Left renal cortex interstitium (tissue), 4 donors: ENCODE measurements around the gene HLA-DQA1. TPM values are rescaled to one million over a fixed set of nuclear protein-coding genes. Genes with fewer than 3 reads are reported as not detected.
"Not testable (repeated sequence)": the region's sequence is repeated elsewhere in the genome, so short reads cannot be mapped to it uniquely, and the experiment has no call there.

Experiments used
- DNase-seq, 4 donors: peaks; one replicate each; pipeline ENCODE4 v3.0.0-alpha.2; 2013; ENCODE audit warnings: low read depth in 4 of 4, low spot score in 2 of 4, missing footprints in 1 of 4
- polyA plus RNA-seq, 4 donors: library from polyadenylated mRNA; unstranded; fragments of 120-200 nt; gene quantifications; one replicate each; pipeline ENCODE4 v1.2.1, GENCODE V29; 2013; ENCODE audit not compliant: insufficient read length in 4 of 4

The HLA-DQA1 gene
- polyA plus RNA-seq = 1 to 10 TPM; 2.6 to 5.7 (median 3.8) TPM

DNA sequence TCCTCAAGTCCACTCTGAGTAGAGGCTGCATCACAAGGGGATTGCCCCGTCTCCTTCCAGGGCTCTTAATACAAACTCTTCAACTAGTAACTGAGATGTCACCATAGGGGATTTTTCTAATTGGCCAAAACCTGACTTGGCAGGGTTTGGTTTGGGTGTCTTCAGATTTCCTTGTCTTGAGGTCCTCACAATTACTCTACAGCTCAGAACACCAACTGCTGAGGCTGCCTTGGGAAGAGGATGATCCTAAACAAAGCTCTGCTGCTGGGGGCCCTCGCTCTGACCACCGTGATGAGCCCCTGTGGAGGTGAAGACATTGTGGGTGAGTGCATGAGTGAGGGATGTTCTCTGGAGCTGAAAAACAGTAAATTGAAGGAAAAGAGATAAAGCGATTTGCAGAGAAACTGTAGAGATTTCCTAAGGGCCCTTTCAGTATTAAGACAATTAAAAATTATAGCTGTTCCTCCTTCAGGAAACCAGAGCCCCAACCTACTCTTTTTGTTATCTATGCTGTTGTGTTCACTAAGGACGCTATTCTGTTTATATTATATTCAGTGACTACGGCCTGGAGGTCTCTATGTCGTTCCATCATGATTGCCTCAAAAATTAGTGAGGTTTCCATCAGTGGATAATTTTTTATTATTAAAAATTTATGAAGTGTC lies at the start of gene HLA-DQA1:
HLA-DQA1 (plus strand) TSS at position 188 of the 662 bp plus-strand sequence; CDS start at position 241, 53 bp downstream.
- no peak for DNase-seq

DNA sequence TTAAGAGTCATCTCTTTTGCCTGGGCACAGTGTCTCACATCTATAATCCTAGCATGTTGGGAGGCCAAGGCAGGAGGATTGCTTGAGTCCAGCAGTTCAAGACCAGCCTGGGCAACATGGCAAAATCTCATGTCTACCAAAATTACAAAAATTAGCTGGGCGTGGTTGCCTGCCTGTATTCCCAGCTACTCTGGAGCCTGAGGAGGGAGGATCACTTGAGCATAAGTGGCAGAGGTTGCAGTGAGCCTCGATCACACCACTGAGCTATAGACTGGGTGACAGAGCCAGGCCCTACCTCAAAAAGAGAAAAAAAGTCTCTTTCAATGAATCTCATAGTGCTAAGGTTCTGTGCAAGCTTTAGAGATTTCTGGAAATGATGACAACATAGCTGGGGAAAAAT lies 49.0 kb upstream of the HLA-DQA1 start:
- DNase-seq = no peak

DNA sequence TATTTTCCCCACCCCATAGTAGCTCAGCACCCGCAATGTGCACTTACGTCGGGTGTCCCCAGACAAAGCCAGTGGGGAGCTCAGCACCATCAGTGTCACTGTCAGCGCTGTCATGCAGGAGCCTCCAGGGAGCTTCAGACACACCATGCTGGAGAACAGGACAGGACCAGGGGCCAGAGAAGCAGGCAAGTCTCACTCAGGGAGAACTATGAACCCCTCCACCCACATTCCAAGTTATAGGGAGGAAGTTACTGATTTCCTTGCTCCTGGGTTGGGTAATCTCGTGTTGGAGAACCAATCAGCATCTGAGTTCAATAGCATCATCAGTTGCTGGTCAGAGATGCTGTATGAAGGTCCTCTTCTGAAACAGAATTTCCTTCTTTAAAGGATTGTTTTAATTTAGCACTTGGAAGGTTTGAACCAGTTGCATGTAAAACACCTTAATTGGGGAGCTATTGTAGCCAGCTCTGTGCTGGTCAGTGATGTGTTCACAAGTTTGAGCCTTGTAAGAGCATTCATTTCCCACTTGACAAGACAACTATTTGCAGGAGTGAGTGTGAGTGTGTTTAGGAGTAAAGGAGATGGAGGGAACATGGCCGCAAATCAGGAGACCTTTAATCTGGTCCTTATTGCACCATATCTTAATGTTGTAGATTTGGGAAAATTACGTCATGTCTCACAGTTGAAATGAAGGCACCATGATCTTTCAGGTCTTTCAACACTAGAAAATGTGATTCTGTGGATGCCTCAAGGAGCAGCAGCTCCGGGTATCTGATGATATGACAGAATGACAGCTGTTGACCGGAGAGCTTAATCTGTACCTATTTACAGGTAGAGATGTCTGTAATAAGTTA lies 47.4 kb upstream of the HLA-DQA1 start, which contains the start of gene HLA-DRB1:
HLA-DRB1 (minus strand) TSS at position 253 of the 854 bp plus-strand sequence; CDS start at position 147, 106 bp downstream.
- peak in 1 of 4 donors; percentile 28 for DNase-seq

- DNase-seq = not testable (repeated sequence)
Measured at GRCh38 chr6:32590713-32591112, 46.5 kb upstream of the HLA-DQA1 start.

DNA sequence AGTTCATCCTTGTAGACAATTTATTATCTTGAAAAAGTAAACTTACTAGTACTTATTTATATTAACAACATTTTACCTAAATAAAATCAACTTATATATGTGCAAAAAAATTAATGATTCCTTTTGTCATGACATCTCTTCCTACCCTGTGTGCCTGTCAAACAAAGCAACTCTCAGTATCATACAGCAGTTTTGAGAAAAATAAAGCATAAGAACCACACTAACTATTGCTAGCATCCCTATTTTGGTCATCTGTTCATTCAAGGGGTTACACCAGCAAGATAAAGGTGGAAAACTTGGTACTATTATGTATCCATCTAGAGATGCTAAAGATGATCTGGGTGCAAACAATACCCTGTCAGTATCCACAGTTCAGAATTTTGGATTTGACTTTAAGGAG lies 40.2 kb upstream of the HLA-DQA1 start:
- DNase-seq = no peak

DNA sequence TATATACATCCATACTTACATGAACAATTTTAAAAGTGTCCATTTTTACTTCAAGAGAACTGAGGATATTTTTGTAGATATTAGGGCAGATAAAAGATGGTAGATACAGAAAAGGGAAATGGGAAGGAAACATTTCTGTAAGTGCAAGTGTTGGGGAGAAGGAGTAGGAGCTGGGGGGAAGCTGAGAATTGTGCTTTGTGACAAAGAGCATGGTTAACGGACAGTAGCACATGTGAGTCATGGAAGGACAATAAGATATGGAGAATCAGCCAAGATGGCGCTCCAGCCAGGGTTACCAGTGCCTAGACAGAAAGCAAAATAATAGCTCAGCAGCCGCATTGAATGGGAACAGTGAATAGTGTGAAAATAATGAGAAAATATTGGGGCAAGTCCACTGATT lies 34.8 kb upstream of the HLA-DQA1 start:
- no peak for DNase-seq

GRCh38 chr6:32603222-32603621 lies 34.0 kb upstream of the HLA-DQA1 start:
- DNase-seq = no peak

- DNase-seq = no peak
Measured at GRCh38 chr6:32603888-32604287, 33.3 kb upstream of the HLA-DQA1 start.

DNA sequence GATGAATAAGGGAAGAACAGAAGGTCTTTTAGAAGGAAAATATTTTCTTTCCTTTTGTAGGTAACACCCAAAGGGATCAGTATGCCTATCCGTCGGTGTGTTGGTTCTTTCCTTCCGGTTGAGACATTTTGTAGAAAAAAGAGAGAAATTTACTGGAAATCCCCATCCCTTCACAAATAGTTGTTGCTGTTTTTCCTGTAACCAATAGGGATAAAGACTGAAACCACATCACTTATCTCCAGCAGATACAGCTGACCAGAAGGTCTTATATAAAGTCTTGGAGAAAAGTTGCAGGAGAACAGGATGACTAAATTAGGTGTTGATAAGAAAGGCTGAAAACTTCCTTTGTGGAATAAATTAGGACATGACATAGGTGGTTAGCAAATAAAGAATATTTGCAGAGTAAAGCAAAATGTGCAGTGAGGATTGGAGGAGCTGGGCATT lies 32.8 kb upstream of the HLA-DQA1 start:
- no peak for DNase-seq

DNA sequence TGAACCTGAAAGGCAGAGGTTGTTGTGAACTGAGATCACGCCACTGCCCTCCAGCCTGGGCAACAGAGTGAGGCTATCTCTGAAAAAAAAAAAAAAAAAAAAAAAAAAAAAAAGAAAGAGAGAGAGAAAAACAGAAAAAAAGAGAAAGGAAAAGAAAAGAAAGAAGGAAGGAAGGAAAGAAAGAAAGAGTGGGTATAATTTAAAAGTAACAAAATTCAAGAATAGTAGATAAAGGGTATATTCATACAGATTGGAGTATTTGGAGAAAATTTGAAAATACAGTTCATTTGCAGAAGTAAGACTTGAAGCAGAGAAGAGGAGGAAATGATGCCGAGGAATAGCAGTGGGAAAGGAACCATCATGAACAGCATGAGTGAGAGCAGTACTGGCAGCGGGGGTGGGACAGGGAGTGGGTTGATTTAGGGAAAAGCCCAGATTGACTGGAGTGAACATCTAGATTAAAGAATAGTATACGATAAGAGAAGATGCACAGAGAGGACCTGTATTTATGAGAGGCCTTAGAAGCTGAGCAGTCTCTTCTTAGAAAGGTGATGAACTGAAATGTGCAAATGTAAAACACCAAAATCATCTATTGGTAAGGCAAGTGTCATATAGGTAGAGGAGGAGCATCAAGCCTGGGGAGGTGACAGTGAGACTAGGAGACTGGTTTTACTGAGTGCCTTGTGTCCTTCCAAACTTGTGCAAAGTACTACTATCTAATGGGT lies 29.8 kb upstream of the HLA-DQA1 start:
- no peak for DNase-seq

DNA sequence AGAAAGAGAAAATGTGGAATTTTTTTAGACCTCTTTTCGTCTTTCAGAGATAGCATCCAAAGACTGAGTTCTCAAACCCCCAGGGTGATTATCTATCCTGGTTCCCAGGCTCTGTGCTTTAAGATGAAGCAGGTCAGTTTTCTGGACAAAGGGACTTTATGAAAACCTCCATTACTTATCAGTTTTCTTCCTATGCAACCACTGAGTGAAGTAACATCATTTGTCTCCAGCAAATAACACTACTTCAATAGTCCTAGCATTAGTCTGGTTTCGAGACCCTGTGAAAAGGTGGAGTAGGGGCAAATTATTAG lies 29.3 kb upstream of the HLA-DQA1 start:
- DNase-seq = no peak

DNA sequence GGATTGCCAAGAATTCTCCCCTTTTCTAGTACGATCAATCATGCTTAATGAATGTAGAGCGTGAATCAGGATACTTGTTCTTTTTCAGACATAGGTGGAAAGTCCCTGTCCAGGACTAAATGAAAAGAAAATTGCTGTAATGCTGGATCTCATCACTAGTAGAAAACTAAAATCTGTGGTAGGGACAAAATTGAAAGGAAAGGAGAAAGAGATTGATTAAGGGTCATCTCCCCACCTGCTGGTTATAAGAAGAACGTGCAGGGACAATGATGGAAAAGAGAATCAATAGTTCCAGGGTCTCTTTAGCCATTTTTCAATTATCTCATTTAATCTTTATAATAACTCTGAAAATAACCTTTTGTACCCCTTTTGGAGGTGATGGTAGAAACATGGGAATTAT lies 28.8 kb upstream of the HLA-DQA1 start:
- no peak for DNase-seq

GRCh38 chr6:32609391-32609730 lies 27.8 kb upstream of the HLA-DQA1 start:
- DNase-seq = no peak

- DNase-seq = peak; percentile 72 to 82 (median 79)
Measured at GRCh38 chr6:32609731-32610640, 27.2 kb upstream of the HLA-DQA1 start.

DNA sequence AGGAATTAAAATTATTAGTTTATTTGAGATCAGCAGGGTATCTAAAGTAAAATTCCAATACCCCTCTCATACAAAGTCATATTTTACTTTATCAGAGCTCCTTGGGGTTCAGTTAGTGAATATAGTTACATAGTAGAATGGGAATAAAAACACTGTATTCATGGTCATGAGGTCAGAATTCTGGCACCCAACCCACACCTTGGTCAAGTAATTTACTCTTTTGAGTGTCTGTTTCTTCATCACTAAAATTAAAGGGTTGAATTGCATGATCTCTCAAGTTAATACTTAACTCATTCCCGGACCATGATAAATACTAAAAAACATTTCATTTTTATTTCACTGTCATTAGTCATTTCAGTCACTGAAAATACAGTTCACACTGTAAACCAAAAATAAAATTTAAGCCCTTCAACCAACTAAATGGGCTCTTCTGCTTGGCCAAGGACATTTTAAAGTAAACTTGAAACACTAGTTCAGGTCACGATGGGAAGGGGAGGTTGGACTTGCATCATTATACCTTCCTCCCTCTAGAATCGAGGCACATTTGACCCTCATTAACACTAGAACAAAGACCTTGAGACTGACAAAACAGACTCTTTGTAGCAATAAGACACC lies 26.4 kb upstream of the HLA-DQA1 start:
- no peak for DNase-seq

DNA sequence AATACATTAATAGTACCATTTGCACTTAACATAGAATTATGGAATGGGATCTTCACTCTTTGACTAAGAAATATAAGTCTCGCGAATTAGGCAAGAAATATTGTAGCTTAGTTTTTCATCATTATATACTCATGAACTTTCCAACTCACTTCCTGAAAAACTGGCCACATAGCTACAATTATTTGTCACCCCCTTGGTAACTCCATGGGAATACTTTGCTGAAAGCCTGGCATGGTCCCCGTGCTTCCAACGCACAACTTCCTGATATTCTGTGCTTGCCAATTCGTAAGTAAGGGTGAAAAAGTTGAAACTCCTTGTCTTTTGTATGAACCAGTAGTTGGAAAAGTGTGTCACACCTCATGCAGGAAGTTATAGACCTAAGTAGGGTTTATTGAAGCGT lies 23.7 kb upstream of the HLA-DQA1 start:
- DNase-seq = no peak

DNA sequence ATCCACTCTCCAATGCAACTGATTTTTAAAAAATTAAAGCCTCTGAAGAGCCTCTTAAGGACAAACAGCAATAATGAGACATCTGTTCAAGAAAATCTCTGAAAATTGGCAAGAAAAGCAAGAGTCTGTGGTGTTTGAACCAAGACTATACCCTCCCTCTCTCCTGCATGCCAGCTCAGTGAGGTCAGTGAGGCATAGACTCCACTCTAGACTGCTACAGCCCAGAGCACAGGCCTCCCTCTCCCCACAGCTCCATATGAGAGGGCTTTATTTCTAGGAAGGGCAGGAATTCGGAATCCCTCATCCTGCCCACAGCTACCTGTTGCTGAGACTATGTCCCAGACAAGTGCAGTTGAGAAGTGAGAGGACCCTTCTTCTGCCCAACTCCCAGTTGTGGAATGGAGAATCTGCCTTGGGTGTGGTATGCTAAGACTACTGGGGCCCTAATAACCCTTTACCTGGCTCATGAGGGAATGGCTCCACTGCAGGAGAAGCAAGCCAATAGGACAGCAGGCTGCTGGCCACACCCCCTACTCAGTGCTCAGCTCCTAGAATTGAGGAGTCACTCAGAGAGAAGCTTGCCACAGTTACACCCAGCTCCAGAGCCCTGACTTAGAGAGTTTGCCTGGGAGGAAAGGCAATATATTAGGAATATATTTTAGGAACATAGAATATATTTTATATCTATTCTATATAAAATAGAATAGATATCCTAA lies 22.7 kb upstream of the HLA-DQA1 start:
- DNase-seq = no peak

DNA sequence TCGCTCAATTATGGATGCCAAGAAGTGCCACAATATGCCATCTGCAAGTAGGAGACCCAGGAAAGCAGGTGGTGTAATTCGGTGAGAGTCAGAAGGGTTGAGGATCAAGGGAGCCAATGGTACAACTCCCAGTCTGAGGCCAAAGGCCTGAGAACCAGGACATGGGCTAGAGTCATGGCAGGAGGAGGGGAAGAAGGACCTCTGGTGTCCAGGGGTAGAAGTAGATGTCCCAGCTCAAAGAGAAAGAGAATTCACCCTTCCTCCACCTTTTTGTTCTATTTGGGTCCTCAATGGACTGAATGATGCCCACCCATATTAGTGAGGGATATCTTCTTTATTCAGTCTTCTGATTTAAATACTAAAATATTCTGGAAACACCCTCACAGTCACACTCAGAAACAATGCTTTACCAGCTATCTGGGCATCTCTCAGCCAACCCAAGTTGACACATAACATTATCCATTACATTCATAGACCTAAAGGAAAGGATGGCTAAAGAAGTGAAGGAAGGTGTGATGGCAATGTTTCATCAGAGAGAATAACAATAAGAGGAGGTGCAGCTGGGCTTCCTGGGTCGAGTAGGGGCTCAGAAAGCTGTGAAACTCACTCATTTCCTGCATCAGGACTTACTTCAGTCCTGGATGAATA lies 21.2 kb upstream of the HLA-DQA1 start:
- no peak for DNase-seq

DNA sequence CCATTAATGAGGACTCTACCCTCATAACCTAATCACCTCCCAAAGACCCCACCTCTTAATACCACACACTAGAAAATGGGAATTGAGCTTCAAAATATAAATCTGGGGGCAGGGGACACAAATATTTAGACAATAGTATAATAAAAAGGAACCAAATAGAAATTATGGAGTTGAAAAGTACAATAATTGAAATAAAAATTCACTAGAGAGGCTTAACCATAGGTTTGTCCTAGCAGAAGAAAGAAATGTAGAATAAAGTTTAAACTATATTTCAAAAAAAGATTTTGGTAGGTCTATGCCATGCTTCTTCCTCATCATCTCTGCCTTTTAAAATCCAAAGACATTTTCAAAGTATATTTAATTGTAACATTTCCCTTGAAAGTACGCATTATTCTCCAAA lies 19.5 kb upstream of the HLA-DQA1 start:
- no peak for DNase-seq
